Transverse colon (tissue), 3 donors: Measurements from ENCODE around the gene TBC1D2B.

ENCODE experiments used
- EP300 ChIP-seq: sonication (generic); formaldehyde crosslinking; IDR thresholded peaks from one replicate; pipeline ENCODE4 v1.6.1; 2017; ENCODE audit warnings: antibody characterized with exemption, low read depth
- POLR2A ChIP-seq: fragments of 450-650 bp; IDR thresholded peaks from one replicate; pipeline ENCODE4 v1.6.1; 2016; ENCODE audit warnings: antibody characterized with exemption, mild to moderate bottlenecking, moderate library complexity
- TF ChIP-seq, protein P1 (sequence below), 5 experiments: fragments of 200-600 bp in 3 of 5; fragments of 450-650 bp in 2 of 5; sonication (generic) in 3 of 5; IDR thresholded peaks; 1 replicate in 2 of 5; 2 replicates in 3 of 5; pipeline ENCODE4 v1.5.1; 2016 to 2017; ENCODE audit warnings: antibody characterized with exemption in 5 of 5, inconsistent platforms in 3 of 5, mild to moderate bottlenecking in 2 of 5, moderate library complexity in 1 of 5

DNA sequence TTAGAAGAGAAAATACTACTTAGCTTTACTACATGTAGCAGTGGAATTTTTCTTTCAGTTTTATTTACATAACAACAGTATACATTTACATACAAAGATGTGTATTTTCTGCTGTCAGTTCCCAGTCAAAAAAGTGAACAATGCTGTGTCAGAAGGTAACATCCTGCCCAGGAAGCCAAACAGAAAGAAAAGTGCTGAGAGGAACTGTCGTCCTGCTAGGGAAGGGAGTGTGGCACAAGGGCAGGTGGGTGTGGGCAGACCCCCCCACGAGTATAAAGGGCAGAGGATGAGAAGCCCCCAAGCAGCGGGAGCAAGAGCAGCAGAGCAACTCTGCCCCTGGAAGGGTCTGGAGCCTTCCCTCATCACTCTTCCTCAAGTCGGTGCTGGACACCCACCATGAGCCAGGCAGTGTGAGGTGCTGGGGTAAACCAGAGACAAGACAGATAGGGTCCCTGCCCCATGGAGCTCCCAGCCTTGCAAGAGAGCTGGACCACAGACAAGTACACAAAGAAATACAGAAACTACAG, 39.7 kb downstream of the TBC1D2B start:
- TF ChIP-seq EP300 (no peak), POLR2A (no peak)
- TF ChIP-seq, protein P1, sequence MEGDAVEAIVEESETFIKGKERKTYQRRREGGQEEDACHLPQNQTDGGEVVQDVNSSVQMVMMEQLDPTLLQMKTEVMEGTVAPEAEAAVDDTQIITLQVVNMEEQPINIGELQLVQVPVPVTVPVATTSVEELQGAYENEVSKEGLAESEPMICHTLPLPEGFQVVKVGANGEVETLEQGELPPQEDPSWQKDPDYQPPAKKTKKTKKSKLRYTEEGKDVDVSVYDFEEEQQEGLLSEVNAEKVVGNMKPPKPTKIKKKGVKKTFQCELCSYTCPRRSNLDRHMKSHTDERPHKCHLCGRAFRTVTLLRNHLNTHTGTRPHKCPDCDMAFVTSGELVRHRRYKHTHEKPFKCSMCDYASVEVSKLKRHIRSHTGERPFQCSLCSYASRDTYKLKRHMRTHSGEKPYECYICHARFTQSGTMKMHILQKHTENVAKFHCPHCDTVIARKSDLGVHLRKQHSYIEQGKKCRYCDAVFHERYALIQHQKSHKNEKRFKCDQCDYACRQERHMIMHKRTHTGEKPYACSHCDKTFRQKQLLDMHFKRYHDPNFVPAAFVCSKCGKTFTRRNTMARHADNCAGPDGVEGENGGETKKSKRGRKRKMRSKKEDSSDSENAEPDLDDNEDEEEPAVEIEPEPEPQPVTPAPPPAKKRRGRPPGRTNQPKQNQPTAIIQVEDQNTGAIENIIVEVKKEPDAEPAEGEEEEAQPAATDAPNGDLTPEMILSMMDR (IDR thresholded peaks at IDR 0.05) = no peak
